GM10248 (cell line): Measurements from ENCODE around the gene CADM1.

Experiments used
- CTCF ChIA-PET: fragments of 300-600 bp; sonication (Branson Sonifier 250); formaldehyde crosslinking; extraction: SDS; loops from one replicate; lab custom pipeline; 2021; ENCODE audit warnings: antibody characterized with exemption; lab: Yijun Ruan, JAX
- POLR2A ChIA-PET: fragments of 350-650 bp; sonication (Branson Sonifier 250); formaldehyde crosslinking; extraction: SDS; loops from one replicate; lab custom pipeline; 2020; ENCODE audit warnings: antibody characterized with exemption; lab: Yijun Ruan, JAX
- DNase-seq: peaks from one replicate; pipeline ENCODE4 v3.0.0; 2012; ENCODE audit errors: extremely low spot score
- TF ChIP-seq, protein P1 (sequence below): IDR thresholded peaks from 2 replicates; pipeline ENCODE4 v1.5.1; 2012; ENCODE audit warnings: mild to moderate bottlenecking, low read depth; ENCODE audit errors: extremely low read depth, missing control alignments, control extremely low read depth

Gene CADM1

DNA sequence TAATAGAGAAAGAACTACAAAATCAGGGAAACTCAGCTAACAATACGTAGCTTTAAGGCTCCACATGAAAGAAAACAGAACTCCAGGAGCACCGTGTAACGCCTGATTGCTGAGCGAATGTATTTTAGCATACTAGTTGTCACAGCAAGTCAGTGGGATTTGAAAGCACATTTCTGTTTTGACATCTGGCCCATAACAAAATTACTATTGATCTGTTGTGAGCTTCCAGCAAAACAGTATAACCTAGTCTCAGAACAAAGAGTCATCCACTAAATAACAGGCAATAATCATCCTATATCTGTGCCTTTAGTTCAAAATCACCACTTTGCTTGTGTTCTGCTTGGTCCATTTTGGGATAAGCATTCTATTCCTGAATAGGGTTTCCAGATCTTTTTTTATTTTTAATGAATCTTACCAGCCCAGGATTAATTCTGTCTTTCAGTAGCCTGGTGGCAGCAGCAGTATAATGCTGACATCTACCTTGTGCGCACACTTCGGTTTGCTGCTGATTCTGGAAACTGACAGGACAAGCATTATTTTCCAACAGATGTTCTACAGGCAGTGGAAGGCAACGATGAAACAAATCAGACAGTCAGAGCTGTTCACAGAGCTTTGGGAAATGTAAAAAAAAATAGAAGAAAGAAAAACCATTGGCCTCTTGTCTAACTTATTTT, 66.2 kb downstream of the CADM1 start:
- TF ChIP-seq, protein P1, sequence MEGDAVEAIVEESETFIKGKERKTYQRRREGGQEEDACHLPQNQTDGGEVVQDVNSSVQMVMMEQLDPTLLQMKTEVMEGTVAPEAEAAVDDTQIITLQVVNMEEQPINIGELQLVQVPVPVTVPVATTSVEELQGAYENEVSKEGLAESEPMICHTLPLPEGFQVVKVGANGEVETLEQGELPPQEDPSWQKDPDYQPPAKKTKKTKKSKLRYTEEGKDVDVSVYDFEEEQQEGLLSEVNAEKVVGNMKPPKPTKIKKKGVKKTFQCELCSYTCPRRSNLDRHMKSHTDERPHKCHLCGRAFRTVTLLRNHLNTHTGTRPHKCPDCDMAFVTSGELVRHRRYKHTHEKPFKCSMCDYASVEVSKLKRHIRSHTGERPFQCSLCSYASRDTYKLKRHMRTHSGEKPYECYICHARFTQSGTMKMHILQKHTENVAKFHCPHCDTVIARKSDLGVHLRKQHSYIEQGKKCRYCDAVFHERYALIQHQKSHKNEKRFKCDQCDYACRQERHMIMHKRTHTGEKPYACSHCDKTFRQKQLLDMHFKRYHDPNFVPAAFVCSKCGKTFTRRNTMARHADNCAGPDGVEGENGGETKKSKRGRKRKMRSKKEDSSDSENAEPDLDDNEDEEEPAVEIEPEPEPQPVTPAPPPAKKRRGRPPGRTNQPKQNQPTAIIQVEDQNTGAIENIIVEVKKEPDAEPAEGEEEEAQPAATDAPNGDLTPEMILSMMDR = no peak
- CTCF ChIA-PET = interaction anchor here (0.7 kb wide), 1 partner anchor 12 kb away, joined by 3 read pairs; no protein-coding TSS in a partner anchor
- POLR2A ChIA-PET = no interaction called here
- no peak for DNase-seq

DNA sequence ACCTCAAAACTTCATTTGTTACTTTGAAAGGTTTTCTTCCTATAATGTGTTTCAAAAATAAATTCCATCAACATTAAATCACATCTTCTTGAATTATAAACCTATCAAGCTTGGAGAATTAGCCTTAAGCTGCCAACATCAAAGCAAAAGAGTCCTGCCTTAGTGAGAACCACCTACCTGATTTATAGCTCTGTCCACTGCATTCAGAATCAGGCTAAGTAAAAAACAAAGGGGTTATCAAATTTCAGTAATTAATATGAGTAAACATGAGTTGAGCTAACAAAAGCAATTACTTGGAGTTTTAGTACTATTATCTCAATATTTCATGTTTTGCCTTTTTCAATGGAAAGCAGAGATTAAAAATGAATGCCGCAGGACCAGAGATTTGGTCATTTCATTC, 73.9 kb downstream of the CADM1 start:
- CTCF ChIA-PET = interaction anchor here (0.8 to 1.5 kb wide), 2 partner anchors 14 to 206 kb away, joined by 3 to 4 read pairs; no protein-coding TSS in a partner anchor
- TF ChIP-seq, protein P1 = no peak
- no peak for DNase-seq
- POLR2A ChIA-PET = no interaction called here

DNA sequence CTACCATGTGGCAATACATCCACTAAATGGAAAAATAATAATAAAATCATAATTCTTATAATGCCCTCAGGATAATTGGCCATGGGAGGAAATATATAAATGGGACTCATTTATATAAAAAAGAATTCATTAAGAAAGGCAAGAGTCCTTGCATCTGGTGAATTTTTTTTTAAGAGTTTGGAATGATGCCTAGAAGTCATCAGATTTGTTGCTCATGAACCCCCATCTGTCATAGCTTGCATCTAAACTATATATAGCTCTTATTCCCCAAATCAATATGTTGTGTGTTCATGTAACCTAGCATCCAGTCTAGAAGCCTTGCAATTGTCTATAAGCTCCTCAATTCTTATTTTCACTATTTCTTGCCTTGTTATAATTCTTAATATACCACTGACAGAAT, 75.9 kb downstream of the CADM1 start:
- ChIA-PET CTCF (no interaction called here), POLR2A (no interaction called here)
- TF ChIP-seq, protein P1 = no peak
- no peak for DNase-seq

DNA sequence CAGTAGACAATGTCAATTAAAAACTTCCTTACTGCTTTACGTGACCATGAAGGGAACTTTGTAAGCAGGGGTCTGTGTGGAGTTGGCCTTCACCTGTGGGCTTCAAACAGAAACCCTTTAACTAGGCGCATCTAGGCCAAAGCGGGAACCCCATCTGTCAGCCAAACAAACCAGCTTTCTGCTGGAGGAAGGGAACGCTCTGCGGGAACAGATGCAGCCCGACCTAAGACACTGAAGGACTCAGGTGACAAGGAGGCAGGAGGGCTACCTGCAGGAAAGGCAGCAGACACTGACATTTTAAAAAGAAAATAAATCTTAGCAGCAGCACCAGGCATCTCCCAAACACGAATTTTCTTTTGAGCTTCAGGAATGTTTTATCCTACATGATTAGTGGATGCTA, 78.4 kb downstream of the CADM1 start:
- TF ChIP-seq, protein P1 = no peak
- no peak for DNase-seq
- POLR2A ChIA-PET = no interaction called here
- CTCF ChIA-PET = interaction anchor here (1.2 to 1.7 kb wide), 2 partner anchors 10 to 12 kb away, joined by 3 to 5 read pairs; no protein-coding TSS in a partner anchor

DNA sequence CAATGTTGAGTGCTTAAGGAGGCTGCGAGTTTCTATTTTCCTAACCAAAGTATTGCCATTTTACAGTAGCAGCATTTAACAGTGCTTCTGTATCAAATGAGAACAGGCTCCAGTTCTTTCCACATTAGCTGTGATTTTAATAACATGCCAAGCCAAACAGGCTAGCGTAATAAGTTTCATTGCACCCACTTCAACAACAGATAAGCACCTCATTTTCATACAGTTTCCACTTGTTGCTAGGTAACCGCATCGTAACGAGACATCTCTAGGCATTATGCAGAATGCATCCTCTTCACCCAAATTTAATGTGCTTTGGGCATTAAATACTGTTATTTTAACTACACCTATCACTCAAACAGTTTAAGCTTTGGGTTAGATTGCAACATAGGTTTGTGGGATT, 79.0 kb downstream of the CADM1 start:
- CTCF ChIA-PET = interaction anchor here (1.7 kb wide), 1 partner anchor 9 kb away, joined by 5 read pairs; no protein-coding TSS in a partner anchor
- POLR2A ChIA-PET = no interaction called here
- no peak for DNase-seq
- TF ChIP-seq, protein P1 = no peak

DNA sequence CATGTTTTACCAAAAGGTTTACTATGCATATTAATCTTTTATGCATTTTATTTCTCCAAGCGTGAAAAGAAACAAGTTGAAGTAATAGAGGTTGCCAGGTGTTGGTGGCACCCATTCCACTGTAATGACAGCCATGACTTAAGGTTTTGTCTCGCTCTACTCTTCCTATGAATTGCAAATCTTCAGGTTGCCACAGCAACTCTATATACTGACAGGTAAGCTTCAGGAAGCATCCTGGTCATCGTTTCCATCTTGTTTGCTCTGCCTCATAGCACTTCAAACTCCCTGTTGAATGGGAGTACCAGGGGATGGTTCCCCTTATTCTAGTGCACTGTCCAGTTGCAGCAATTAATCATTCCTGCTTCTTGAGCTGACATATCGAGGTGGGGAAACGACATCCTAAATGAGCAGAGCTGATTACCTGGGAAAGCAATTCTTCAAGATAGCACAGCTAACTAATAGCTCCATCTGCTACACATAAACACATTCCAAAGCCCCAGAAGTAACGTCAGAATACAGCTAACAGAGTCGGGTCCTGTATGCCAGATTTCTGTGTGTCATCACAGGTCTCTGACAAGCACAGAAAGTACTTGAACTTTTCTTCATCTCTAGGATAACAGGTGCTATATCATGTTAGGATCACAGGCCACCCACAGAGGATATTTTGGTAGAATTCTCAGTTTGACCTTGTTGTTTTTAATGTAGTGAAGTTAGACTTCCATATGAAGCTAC, 80.3 kb downstream of the CADM1 start:
- POLR2A ChIA-PET = no interaction called here
- CTCF ChIA-PET = interaction anchor here (1.4 to 1.5 kb wide), 2 partner anchors 13 to 30 kb away, joined by 3 to 4 read pairs; no protein-coding TSS in a partner anchor
- TF ChIP-seq, protein P1 = no peak
- DNase-seq = no peak
